Measurements from ENCODE around the gene FIGNL1. TPM values are rescaled to one million over a fixed set of nuclear protein-coding genes. Genes with fewer than 3 reads are reported as not detected.

Gene FIGNL1
- total and polyA plus RNA-seq, 2 of the 4 experiments (the other 2 are of a cell fraction), result 8.2 to 27.1 TPM

GRCh38 chr7:50411332-50411731, 38.8 kb downstream of the FIGNL1 start:
- no peak overlapping the region for H2BK120ac ChIP-seq (ENCODE audit: low read depth, low read length)
- in situ Hi-C loops (cut with MboI; ENCODE audit: low sequenced_read_pairs) (no loop called here), dilution Hi-C loops (cut with HindIII; ENCODE audit: low sequenced_read_pairs, unreplicated experiment) (no loop called here), intact Hi-C loops (cut with micrococcal nuclease) (no loop called here)
- TF ChIP-seq FOS (IDR thresholded peaks at IDR 0.05; ENCODE audit: low read depth, low read length) (no peak), RFX5 (IDR thresholded peaks at IDR 0.05; ENCODE audit: low read depth, low read length) (no peak), MAZ (IDR thresholded peaks at IDR 0.05; ENCODE audit: borderline replicate concordance, low read depth, low read length) (no peak), RCOR1 (IDR thresholded peaks at IDR 0.05; ENCODE audit: insufficient replicate concordance, low read length) (no peak), MAFK (IDR thresholded peaks at IDR 0.05; ENCODE audit: low read depth, low read length) (no peak), POLR2A (IDR thresholded peaks at IDR 0.05; ENCODE audit: low read depth, low read length) (no peak), CTCF (conservative IDR thresholded peaks at IDR 0.05; ENCODE audit: low read depth, low read length) (no peak), USF2 (IDR thresholded peaks at IDR 0.05; ENCODE audit: low read depth, low read length) (no peak), CHD1 (IDR thresholded peaks at IDR 0.05; ENCODE audit: low read depth, low read length) (no peak), CEBPB (IDR thresholded peaks at IDR 0.05; ENCODE audit: low read depth, low read length) (no peak), RAD21 (IDR thresholded peaks at IDR 0.05; ENCODE audit: low read length) (no peak), BHLHE40 (IDR thresholded peaks at IDR 0.05; ENCODE audit: low read depth, low read length) (no peak), SMC3 (IDR thresholded peaks at IDR 0.05; ENCODE audit: low read depth, low read length) (no peak), MXI1 (IDR thresholded peaks at IDR 0.05; ENCODE audit: borderline replicate concordance, low read depth, low read length) (no peak), ELK1 (IDR thresholded peaks at IDR 0.05; ENCODE audit: borderline replicate concordance, low read depth, low read length) (no peak), NFE2L2 (IDR thresholded peaks at IDR 0.05; ENCODE audit: low read depth, low read length) (no peak)
- ChIA-PET POLR2A (ENCODE audit: unreplicated experiment) (no interaction called here), CTCF (no interaction called here)
- H2AK9ac ChIP-seq (replicated peaks; ENCODE audit: low read depth, low read length, poor library complexity), result no peak overlapping the region
- no peaks in the 10 kb centered on the region for H3K9me3 ChIP-seq (ENCODE audit: control insufficient read depth, insufficient read depth, low read length)
- H2AK5ac ChIP-seq (ENCODE audit: low read depth, low read length), result no peak overlapping the region
- H3K18ac ChIP-seq (ENCODE audit: low read depth, low read length), result no peak overlapping the region
- no peak overlapping the region for H2BK15ac ChIP-seq (ENCODE audit: low read depth, low read length)
- no peak overlapping the region for H3K9ac ChIP-seq (ENCODE audit: low read depth, low read length)
- no peaks in the 10 kb centered on the region for H3K36me3 ChIP-seq (ENCODE audit: control insufficient read depth, insufficient read depth, low read length)
- H4K91ac ChIP-seq (ENCODE audit: insufficient read depth, low read depth, low read length), result no peak overlapping the region
- no peak overlapping the region for H4K5ac ChIP-seq (ENCODE audit: low read depth, low read length)
- H3K23ac ChIP-seq (ENCODE audit: low read depth, low read length), result no peak overlapping the region
- H3K4me1 ChIP-seq (ENCODE audit: control insufficient read depth, insufficient read depth, low read length), result no peaks in the 10 kb centered on the region
- H3K9me1 ChIP-seq (ENCODE audit: insufficient read depth, low read length), result no peaks in the 10 kb centered on the region
- H3K14ac ChIP-seq (replicated peaks; ENCODE audit: low read depth, low read length), result no peak overlapping the region
- ATAC-seq (ENCODE audit: low read depth), result no peak
- no peak overlapping the region for H2BK20ac ChIP-seq (ENCODE audit: low read depth, low read length)
- no peak overlapping the region for H3K27ac ChIP-seq (ENCODE audit: insufficient read depth, low read length)
- H4K20me1 ChIP-seq (ENCODE audit: insufficient read depth, low read length), result no peaks in the 10 kb centered on the region
- H3K4me2 ChIP-seq (ENCODE audit: low read depth, low read length), result no peak overlapping the region
- no peak overlapping the region for H3K56ac ChIP-seq (ENCODE audit: extremely low read depth, insufficient read depth, low read length)
- peaks cover 3% of the 10 kb centered on the region for H3K27me3 ChIP-seq (ENCODE audit: control insufficient read depth, insufficient read depth, low read length)
- no peak overlapping the region for H2BK5ac ChIP-seq (ENCODE audit: low read depth, low read length, poor library complexity, severe bottlenecking)
- no peak for DNase-seq
- H3K79me1 ChIP-seq (ENCODE audit: low read depth in 1 of 2, low read length in 2 of 2), result no peaks in the 10 kb centered on the region
- no peak overlapping the region for H3K4ac ChIP-seq (ENCODE audit: low read depth, low read length)
- H2AFZ ChIP-seq (replicated peaks; ENCODE audit: low read length, poor library complexity), result no peak overlapping the region
- no peak overlapping the region for H4K8ac ChIP-seq (ENCODE audit: low read depth in 2 of 2, low read length in 2 of 2)
- no peak overlapping the region for H3K4me3 ChIP-seq (ENCODE audit: insufficient read depth, low read depth, low read length)
- no CpG with 5 or more reads among the region's 6 CpGs for WGBS, 2 experiments (ENCODE audit: extremely low coverage in 2 of 2, insufficient read length in 1 of 2)
- no TSS peak for BruUV-seq (replicated peaks)
